Activated CD4-positive, alpha-beta T cell treated with anti-CD3 and anti-CD28 coated beads, Interleukin-2, Interleukin-4, amounts not matched to agents 100 ng/mL and 50 ng/mL, durations not matched to agents 16 hours and 8 hours (primary cell): Measurements from ENCODE around the gene UBE2J2.

Experiments
- DNase-seq: peaks from one replicate; pipeline ENCODE4 v3.0.0-alpha.2; 2020; ENCODE audit warnings: low spot score

The UBE2J2 gene

DNA sequence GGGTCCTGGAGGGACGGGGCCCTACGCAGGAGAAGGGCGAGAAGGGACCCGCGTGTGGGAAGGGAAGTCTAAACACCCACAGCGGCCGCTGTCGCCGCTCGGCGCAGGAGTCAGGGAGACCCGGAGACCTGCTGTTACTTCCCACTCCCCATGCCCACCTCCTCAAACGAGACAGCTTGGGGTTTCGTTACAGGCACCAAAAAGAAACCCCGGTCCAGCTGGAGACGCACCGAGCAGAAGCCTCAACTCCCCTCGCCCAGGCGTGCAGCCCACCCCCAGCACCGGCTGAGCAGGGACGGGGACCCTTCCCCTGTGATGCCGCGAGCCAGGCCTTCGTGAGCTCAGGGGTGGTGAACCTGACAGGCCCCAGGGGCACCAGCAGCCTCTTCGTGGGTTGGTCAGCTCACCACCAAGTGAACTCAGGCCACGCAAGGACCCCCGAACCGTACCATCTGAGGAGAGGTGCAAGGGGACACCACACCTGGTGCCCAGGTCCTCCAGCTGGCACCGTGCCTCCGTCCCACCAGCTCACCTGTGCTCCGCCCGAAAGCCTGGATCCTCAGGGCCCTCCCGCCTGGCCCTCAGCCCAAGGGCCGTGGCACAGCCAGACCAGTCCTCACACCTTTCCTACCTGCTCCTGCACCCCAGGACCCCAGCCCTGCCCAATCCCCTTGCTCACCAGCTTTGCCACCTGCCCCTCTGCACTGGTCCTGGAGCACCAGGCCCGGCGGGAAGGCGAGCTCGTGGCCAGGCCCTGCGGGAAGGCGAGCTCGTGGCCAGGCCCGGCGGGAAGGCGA lies 46.9 kb downstream of the UBE2J2 start:
- no peak for DNase-seq

DNA sequence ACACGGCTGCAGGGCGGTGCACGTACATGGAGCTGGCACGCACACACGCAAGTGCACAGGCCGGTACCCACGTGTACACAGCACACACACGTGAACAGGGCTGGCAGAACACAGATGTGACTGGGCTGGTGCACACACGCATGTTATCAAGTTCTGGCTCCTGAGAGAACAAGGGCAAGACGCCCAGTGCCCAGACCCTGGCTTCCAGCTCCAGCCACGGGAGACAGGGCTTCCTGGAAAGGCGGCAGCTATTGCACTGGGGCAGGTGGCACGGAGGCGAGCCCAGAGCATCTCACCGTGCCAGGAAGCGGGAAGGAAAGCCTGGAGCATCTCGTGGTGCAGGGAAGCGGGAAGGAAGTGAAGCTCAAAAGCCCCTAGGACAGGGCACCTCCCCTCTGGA lies 47.7 kb downstream of the UBE2J2 start:
- no peak for DNase-seq

DNA sequence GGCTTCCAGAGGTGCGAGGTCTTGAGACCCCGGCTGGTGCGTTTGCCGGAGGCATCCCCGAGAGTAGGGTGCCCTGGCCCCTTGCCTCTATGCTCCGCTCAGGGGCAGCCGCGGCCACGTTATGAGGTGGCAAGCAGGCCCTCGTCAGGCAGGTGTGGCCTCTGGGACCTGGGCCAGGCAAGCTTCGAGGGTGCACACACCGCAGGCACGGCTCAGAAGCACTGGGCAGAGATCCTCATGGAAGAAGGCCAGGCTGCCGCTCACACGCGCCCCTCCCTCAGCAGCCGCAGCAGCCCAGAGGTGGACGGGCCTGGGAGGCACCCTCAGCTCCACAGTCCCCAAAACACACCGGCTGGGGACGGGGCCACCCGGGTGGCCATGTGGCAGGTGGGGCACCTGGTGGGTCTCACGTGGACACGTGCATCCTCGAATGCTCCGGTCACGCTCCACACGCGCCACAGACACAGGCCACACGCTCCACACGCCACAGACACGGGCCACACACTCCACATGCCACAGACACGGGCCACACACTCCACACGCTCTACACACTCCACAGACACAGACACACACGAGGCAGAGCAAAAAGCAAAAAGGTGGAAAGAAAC lies 48.3 kb downstream of the UBE2J2 start:
- DNase-seq: no peak

DNA sequence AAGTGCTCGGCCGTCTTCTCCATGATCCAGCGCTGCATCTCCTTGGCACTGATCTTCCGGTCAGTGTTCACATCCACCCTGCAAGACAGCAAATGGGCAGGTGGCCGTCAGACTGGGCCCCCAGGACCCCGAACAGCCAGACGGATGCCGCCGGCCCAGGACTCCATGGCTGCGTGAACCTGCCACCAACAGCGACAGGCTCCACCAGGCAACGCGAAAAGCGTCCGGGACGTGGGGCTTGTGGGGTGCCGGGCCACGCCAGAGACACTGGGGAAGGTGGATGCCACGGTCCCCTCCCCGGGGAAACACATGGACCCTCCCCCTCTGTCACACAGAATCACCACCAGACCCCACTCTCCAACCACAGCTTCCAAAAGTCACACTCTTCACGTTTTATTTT lies 49.8 kb downstream of the UBE2J2 start:
- no peak for DNase-seq

DNA sequence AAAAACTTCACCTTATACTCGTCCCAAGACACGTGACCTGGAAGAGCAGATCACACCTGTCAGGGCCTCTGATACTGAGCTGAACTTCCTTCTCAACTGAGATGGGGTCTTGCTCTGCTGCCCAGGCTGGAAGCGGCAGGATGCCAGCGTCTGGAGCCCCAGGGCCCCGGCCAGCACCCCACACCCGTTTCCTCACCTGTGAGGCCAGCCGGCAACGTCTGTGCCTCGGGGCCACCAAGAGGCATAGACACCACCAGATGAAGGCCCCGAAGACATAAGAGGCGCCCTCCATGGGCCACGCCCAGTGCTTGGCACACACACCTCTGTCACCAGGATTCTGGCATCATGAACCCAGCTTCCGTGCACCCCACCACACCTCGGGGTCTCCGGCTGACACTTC lies 50.3 kb downstream of the UBE2J2 start:
- no peak for DNase-seq

DNA sequence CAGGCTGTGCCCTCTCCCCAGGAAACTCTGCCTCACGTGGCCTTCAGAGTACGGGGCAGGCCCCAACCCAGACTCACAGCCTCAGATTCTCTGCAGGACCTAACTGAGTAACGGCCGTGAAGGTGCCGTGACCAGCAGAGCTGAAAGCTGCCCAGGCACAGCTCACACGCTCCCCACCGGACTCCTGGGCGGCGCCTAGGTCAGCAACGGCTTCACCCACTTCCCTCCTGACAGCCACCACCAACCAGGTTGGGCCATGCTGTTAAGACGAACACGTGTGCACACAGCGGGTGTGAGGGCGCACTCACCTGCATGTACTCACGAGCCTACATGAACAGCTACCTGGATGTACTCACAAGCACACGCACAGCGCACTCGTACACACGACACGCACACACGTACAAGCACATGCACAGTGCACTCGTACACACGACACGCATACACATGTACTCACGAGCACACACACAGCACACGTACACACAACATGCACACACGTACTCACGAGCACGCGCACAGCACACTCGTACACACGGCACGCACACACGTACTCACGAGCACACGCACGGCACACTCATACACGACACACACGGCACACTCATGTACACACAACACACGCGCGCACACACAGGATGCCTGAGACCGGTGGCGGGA lies 51.0 kb downstream of the UBE2J2 start:
- DNase-seq: no peak

DNA sequence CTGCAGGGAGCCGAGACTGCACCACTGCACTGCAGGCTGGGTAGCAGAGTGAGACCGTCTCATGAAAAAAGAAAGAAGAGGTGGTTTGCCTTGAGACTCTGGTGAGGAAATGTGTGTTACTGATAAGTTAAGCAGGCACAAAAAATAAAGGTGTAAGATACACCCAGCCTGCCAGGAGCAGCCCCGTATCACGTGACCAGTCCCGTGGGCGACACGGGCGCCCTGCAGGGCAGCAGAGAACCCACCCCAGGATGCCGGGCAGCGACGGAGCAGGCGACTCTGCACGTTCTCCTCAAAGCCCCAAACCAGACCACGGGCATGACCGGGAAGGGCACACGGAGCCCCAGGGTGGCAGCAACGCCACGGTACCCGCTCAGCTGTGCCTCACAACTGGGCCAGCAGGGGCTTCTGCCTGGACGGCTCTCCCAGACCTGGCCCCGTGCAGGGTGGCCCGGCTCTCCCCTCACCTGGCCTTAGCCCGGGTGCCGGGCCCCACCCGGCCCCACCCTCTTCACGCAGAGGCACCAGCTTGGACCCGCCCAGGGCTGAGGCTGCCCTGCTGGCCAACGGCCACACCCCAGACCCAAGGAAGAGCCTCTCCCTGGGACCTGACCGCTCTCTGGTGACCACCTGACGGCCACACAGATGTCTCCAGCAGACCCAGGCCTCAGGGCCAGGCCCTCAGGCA lies 51.6 kb downstream of the UBE2J2 start:
- no peak for DNase-seq

DNA sequence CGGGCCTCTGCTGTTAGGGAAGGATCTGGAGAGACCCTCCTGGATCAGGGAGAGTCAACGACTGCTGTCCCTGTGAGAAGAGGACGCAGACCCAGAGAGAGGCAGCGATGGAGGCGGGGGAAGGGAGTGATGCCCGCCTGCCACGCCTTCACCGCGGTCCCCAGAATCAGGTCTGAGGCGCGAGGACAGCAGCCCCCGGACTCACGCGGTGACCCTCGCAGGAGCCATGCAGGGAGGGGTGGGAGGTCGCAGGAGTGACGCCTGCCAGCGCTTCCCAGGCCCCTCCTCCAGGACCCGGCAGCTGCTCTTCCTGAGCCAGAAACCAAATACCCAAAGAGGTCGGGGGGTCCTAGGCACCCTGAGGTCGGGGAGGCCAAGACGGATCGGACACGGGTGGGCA lies 53.5 kb downstream of the UBE2J2 start:
- DNase-seq: no peak

DNA sequence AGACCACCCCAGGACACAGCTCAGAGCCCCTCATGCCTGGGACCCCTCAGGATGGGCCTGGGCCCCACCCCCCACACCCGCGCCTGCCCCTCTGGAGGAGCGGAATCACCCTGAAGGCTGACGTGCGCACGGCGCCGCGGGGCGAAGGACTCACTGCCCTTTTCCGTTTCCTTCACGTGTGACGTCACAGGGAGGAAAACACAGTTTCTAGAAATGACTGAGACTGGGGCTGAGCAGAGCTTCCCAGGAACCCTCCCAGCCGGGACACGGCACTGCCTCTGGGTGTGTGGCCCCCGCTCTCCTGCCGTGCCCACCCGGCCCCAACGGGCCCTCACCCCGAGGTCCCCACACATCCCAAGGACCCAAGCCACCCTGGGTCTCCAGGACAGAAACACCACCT lies 54.3 kb downstream of the UBE2J2 start:
- peak; percentile 80 for DNase-seq

DNA sequence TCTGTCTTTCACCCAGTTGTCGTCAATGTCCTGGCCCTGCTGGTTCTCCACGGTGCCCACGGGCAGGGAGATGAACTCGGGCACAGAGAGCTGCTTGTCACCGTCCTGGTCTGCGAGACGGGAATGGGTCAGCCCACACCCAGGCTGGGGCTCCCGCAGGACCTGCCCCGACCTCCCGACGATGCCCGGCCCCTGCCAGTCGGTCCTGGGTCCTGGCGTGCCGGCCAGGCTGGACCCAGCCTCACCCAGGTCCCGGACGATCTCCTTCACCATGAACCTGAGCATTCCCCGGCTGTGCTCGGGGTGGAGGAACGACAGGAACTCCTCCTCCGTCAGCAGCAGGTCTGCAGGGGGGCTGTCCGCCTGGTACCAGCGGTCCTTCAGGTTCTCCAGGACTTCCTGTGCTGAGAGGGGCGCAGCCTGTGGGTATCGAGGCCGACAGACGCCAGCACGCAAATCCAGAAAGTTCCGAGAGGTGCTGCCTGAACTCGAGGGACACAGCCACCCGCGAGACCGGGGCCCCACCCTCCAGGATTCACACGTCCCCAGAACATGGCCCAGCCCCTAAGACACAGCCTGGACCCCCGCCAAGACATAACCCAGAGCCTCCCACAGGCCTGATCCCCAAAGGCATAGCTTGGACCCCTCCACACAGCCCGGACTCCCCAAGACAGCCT lies 55.0 kb downstream of the UBE2J2 start:
- DNase-seq: no peak

DNA sequence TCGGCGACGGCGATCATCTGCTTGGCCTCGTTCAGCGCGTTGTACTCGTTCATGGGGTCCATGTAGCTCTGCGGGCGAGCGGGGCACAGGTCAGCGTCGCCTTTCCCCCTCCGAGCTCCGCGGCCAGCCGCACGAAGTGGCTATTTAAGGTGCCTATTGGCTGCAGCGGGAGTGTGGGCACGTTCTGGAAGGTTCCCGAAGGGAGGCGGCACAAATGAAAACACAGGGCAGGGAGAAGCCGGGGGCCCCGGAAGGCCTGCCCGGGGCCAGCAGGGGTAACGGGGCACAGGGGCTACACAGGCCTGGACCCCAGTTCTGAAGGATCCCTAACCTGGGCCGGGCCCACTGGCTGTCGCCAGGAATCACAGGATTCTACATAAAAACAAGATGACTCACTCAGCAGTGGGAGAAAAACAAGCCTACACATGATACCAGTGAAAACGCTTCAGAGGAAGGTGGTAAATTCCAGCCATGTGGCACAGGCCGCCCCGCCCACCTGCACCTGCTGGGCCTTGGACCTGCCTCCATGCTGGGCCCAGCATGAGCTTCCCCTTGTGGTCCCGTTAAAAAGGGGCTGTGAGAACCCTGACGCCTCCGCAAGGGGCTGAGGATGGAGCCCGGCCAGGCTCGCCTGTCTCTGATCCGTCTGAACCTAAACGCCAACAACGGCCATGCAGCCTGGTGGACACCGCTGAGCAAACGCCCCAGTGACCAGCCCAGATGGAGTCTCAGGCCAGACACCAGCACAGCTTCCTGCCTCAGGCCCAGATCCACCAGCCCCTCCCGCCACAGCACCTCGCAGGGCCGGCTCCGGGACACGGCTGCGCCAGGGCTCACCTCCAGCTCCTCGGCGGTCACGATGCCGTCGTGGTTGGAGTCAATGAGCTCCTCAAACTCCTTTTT lies 55.8 kb downstream of the UBE2J2 start:
- no peak for DNase-seq

DNA sequence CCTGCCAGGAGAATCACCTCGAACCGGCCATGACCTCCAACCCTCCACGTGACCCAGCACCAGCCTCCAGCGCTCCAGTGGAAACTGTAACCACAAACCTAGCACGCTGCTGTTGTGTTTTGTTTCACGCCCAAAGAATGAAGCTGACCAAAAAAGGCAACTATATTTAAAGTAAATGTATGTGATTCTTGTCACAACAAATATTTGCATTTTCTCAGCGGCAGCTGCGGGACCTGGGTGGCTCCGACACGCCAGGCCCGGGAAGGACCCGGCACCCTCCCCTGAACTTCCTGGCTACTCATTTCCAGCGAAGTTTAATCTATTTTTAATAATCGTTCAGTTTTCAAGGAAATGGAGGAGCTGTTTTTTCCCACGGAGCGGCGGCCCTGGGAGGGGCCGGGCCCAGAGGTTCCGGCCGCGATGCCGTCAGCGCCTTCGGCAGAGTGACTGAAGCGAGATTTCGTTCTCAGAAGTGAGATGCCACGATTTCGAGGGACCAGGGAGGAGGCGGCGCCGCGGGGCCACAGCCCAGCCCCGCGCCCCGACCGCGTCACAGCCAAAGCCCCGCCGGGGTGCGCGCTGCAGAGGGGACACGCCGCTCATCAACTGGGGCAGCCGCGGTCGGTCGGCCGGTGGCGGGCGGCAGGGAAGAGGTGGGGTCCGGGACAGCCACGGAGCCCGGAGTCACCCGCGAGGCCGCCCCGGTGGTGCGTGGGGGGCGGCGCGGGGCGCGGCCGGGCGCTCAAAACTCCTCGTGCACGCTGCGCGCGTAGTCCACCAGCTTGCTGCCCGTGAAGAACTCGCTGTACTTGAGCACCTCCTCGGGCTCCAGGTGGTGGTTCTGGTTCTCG lies 56.7 kb downstream of the UBE2J2 start:
- DNase-seq: peak; percentile 75

DNA sequence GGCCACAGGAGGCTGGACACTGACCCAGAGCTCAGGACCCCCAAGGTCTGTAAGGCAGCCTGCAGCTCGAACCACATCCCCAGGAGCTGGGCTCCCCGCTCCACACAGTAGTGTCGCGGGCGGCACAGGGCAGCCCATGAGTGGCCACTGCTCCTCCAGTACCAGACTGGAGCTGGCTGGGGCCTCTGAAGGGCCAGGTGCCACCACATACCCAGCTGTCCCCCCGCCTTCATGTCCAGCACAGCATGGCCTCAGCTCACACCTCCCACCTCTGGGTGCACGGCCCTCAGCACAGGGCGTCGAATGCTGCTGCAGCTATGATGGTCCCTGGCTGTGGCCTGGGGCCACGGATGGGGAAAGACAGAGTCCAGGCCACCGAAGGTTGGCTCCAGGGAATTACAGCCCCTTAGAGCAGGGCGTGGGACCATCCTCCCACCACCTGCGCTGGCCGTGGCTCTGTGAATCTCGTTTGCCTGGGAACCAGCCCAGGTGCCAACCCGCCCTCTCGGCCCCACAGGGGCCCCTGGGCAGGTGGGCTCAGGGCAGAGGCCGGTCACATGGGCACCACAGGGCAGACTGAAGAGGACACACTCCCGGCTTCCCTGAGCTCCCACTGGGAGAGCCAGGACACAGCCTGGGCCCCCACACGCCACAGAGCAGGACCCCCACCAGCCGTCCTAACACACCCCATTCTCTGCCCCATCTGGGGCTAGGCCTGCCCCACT lies 57.6 kb downstream of the UBE2J2 start:
- DNase-seq: no peak

DNA sequence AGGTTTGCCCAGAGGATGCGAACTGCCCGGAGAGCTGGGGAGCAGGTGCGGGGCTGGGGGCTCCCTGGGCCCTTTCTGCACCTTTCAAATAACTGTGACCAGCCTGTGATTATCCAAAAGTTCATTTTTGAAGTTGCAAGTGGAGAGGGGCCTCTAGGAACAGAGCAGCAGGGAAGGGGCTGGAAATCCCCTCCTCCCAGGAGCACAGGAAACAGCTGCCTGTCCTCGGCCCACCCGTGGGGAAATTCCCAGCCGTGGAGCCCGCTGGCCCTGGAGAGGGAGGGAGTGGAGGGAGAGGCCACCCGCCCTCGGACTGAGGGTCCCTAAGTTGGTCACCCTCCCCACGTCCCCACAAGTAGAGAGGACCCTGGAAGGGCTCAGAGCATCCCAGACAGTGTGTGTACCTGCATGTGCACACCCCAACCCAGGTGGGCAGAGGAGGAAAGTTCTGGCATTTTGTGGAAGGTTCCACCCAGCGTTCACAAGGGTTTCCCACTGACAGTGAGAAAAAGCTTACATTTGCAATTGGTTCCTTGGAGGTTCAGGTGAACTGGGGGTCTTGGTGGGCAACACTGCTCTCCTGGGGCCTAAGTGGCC lies 58.5 kb downstream of the UBE2J2 start:
- no peak for DNase-seq

DNA sequence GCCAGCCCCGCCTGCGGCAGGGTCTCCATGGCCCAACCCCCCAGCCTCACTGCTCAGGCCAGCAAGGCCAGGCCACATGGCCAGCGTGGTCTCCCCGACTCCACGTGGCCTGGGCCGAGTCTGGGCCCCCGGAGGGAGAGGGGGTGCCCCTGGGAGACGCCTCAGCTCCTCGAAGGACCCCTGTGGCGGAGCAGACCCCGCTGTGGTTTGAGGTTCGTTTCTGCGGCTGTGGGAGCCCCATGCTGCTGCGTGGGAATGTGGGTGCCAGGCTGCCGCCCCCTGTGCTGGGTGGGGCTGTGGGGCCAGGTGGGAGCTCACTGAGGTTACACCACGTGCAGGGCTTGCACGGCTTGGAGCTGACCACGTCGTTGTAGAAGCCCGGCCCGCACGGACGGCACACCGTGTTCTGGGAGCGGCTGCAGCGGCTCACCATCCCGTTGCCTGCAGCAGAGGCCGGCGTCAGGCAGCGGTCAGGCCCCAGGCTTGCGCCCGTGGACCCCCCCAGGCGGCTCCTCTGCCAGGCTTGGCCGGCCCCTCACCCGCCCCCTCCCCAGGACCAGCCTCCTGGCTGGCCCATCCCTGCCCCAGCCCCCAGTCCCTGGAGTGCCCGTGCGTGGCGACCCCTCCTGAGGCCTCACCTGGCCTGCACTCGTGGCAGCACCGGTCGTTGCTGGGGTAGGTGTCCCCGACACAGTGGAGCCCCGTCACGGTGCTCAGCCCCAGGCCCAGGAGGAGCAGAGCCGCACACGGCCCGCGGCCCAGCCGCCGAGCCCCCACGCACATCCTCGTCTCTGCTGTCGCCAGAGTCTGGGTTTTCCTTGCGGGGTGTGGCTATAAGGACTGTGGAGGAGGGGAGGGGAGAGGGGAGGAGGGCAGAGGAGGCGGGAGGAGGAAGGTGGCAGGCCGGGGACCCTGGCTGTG lies 60.0 kb downstream of the UBE2J2 start, which contains the start of gene TNFRSF4:
Gene TNFRSF4, minus strand, starts transcription at position 809 of the 921 bp plus-strand sequence. Its CDS starts 26 bp downstream, at position 783.
- DNase-seq: no peak

DNA sequence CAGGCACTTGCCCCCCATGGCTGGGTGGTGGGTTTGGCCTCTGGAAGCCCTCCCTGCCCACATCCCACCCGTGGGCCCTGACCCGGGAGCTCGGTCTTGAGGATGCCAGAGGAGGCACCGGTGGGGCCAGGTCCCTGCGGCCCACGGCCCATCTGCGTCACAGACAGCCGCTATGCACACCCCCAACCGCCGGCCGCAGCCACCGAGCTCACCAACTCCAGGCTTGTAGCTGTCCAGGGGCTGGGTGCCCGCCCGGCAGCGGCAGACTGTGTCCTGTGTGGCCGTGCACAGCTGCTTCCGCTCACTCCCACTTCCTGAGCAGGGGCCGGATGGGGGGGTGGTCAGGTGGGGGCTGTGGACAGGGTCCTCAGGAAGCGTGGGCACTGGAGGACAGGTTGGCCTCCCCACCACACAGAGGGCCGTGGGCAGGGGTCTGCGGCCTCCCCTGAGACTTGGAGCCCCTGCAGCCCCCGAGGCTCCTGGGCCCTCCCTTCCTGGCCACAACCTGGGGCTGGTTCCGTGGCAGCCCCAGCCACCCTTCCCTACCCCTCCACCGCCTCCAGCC lies 60.8 kb downstream of the UBE2J2 start:
- peak; percentile 50 for DNase-seq
